ENCODE data around the gene CHTOP. TPM values are rescaled to one million over a fixed set of nuclear protein-coding genes. Genes with fewer than 3 reads are reported as not detected.
A peak's percentile ranks its signal among the peaks of the same experiment; 100 is the strongest.

CHTOP gene
- total and polyA plus RNA-seq, 2 of the 13 experiments (the other 11 are each of a cell fraction or from before 2014, with no cell fraction given) = 38.0 to 51.9 TPM

DNA sequence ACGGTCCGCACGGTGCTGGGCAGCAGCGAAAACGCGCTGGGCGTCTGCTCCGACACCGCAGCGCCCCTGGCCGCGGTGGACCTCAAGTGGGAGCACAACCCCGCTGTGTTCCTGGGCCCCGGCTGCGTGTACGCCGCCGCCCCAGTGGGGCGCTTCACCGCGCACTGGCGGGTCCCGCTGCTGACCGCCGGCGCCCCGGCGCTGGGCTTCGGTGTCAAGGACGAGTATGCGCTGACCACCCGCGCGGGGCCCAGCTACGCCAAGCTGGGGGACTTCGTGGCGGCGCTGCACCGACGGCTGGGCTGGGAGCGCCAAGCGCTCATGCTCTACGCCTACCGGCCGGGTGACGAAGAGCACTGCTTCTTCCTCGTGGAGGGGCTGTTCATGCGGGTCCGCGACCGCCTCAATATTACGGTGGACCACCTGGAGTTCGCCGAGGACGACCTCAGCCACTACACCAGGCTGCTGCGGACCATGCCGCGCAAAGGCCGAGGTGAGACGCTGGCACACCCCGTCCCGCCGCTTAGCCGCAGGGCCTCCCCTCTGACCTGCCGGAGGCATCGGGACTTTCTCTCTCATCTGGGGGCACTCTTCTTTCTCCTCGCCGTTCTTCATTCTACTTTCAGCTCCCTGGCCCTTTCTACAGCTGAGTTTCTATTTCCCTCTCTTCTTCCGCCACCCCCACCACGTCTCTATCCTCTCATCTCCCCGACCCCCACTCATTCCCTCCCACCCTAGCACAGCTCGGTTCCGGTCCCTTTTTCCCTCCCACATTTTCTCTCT, 45.7 kb downstream of the CHTOP start (continued):
- TF ChIP-seq, protein P1, sequence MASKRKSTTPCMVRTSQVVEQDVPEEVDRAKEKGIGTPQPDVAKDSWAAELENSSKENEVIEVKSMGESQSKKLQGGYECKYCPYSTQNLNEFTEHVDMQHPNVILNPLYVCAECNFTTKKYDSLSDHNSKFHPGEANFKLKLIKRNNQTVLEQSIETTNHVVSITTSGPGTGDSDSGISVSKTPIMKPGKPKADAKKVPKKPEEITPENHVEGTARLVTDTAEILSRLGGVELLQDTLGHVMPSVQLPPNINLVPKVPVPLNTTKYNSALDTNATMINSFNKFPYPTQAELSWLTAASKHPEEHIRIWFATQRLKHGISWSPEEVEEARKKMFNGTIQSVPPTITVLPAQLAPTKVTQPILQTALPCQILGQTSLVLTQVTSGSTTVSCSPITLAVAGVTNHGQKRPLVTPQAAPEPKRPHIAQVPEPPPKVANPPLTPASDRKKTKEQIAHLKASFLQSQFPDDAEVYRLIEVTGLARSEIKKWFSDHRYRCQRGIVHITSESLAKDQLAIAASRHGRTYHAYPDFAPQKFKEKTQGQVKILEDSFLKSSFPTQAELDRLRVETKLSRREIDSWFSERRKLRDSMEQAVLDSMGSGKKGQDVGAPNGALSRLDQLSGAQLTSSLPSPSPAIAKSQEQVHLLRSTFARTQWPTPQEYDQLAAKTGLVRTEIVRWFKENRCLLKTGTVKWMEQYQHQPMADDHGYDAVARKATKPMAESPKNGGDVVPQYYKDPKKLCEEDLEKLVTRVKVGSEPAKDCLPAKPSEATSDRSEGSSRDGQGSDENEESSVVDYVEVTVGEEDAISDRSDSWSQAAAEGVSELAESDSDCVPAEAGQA (IDR thresholded peaks at IDR 0.05; ENCODE audit: low read depth) = no peak
- TF ChIP-seq, protein P1 (CRISPR knock-in tag; IDR thresholded peaks at IDR 0.05; ENCODE audit: borderline replicate concordance) = 0 out of 2 replicates have a peak, but pooled peaks have one; percentile 70
- TF ChIP-seq ATF1 (CRISPR knock-in tag; IDR thresholded peaks at IDR 0.05) = no peak
- TF ChIP-seq ZNF446 (CRISPR knock-in tag; IDR thresholded peaks at IDR 0.05) = no peak
- TF ChIP-seq ELK4 (CRISPR knock-in tag; IDR thresholded peaks at IDR 0.05; ENCODE audit: borderline replicate concordance) = no peak
- TF ChIP-seq, protein P2, sequence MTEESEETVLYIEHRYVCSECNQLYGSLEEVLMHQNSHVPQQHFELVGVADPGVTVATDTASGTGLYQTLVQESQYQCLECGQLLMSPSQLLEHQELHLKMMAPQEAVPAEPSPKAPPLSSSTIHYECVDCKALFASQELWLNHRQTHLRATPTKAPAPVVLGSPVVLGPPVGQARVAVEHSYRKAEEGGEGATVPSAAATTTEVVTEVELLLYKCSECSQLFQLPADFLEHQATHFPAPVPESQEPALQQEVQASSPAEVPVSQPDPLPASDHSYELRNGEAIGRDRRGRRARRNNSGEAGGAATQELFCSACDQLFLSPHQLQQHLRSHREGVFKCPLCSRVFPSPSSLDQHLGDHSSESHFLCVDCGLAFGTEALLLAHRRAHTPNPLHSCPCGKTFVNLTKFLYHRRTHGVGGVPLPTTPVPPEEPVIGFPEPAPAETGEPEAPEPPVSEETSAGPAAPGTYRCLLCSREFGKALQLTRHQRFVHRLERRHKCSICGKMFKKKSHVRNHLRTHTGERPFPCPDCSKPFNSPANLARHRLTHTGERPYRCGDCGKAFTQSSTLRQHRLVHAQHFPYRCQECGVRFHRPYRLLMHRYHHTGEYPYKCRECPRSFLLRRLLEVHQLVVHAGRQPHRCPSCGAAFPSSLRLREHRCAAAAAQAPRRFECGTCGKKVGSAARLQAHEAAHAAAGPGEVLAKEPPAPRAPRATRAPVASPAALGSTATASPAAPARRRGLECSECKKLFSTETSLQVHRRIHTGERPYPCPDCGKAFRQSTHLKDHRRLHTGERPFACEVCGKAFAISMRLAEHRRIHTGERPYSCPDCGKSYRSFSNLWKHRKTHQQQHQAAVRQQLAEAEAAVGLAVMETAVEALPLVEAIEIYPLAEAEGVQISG (CRISPR knock-in tag; IDR thresholded peaks at IDR 0.05) = peak; percentile 43
- TF ChIP-seq CREB3 (CRISPR knock-in tag; IDR thresholded peaks at IDR 0.05) = peak; percentile 41; the same call in 1 of the 2 replicates
- TF ChIP-seq TIGD3 (CRISPR knock-in tag; IDR thresholded peaks at IDR 0.05; ENCODE audit: borderline replicate concordance) = no peak
- TF ChIP-seq NFAT5 (CRISPR knock-in tag; IDR thresholded peaks at IDR 0.05) = peak; percentile 45; the same call in 1 of the 2 replicates

Measured in HepG2 (cell line).